GM19193 (cell line): Measurements from ENCODE around the gene TNC.

Experiments
- POLR2A ChIP-seq: IDR thresholded peaks from 4 replicates; pipeline ENCODE4 v1.6.1; 2011; ENCODE audit not compliant: insufficient read depth, insufficient read length; ENCODE audit errors: extremely low read depth

Gene TNC

DNA sequence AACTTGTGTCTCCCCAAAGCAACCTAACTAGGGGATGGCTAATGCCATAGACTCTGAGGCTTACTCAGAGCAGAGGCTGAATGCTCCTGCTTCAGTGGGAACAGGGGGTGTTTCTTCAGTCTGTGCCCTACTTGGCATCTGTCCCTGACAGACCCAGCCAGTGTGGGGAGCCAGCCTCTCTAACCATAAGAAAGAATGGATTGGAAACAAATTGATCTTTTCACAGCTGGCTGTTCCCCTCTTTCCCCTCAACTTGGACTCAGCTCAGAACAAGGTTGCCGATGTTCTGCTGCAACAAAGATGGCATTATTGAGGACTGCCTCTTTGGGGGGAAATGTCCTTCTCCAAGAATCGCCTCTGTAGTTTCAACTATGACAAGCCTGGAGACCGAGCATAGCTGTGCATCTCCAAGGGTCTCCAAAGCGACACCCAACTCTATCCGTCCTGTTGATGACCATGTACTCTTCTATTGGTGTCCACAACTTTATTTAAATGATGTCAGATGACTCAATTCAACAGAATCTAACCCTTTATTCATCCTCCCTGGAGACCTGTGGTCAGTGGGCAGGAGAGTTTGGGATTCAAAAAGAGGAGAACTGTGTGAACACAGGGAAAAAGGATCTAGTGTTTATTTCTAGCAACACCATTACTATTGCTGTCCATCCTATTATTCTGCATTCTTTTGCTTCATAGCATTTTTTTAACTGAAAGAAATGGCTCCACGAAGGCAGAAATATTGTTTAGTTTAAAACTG is 24.7 kb upstream of the TNC start:
- no peak for TF ChIP-seq POLR2A

DNA sequence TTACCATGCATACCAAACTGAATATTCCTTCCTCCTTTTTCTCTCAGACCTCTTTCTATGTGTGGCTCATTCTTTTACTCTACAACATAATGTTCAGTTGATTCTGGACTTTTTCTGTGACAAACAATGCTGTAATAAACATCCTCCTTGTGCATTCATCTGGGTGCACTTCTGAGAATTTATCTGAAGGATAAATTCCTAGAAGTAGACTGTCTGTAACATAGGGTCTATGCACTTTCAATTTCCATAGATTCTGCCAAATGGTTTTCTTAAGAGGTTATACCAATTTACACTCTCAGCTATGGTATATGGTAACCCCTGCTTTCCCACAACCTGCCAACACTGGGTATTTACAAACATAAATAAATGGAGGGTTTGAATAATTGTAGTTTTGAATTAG is 24.1 kb upstream of the TNC start:
- TF ChIP-seq POLR2A: no peak

DNA sequence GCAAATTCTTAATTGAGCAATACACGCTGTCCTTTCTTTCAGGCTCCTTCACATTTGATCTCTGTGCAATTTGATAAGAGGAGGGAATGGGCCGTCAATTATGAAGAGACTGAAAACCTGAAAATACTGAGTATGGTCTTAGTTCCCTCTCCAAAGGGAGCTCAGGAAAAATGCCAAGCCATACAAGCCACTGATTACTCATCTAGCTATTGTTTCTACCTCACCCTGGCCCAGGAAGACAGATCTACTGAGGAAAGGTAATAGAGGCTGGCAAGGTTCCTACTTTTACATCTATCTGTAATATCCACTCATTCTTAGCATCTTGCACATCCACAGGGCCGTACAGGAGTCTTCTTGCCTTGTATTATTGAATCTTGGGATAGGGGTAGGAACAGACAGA is 23.7 kb upstream of the TNC start:
- TF ChIP-seq POLR2A: no peak

DNA sequence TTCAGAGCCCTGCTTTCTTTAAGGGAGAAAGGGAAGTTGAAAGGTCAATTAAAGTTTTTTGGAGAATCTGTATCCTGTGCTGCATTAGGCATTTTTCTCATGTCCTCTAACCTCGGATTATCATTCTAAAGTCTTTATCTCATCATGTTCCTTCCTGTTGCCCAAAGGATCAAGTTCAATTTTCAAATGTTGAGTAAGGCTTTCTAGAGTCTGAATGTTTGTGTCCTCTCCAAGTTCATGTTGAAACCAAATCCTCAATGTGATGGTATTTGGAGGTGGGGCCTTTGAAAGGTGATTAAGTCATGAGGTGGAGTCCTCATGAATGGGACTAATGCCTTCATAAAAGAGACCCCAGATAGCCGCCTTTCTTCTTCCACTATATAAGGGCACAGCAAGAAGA is 20.2 kb upstream of the TNC start:
- no peak for TF ChIP-seq POLR2A

DNA sequence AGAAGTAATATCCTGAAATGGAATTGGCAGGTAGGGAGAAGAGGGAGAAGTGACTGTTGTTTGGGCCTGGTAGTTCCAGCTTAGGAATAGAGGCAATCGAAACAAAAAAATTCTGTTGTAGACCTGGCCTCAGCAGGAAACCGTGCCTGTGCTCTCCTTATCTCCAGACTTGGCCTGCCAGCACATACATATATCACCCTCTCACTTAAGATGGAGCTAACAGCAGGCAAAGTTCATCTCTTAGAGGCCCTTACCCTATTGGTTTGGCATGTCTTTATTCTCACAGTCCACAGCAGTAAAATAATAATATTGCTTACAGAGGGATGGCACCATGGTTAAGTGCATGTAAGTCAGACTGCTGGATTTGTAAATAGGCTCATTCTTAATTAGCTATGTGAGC is 19.6 kb upstream of the TNC start:
- TF ChIP-seq POLR2A: no peak

- TF ChIP-seq POLR2A: no peak
Measured at GRCh38 chr9:115135821-115136778, 18.1 kb upstream of the TNC start.

DNA sequence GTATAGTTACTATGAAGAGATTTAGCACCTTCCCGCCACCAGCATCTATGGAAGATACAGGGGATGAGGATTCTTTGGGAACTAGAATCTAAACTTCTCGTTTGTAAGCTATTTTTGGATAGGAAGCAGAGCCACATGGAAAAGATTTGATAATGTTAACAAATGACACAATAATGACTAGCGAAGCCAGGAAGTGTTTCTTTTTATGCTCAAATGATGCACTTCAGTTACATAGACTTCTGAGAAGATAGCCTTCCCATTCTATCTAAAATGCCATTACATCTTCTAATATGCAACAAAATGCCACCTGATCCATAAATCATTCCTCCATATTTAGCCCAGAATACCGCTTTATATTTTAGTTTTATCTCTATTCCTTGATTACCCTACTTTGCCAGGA is 17.0 kb upstream of the TNC start:
- TF ChIP-seq POLR2A: no peak

- TF ChIP-seq POLR2A: no peak
Measured at GRCh38 chr9:115133649-115134048, 15.7 kb upstream of the TNC start.

GRCh38 chr9:115132648-115133047 is 14.7 kb upstream of the TNC start:
- TF ChIP-seq POLR2A: no peak

DNA sequence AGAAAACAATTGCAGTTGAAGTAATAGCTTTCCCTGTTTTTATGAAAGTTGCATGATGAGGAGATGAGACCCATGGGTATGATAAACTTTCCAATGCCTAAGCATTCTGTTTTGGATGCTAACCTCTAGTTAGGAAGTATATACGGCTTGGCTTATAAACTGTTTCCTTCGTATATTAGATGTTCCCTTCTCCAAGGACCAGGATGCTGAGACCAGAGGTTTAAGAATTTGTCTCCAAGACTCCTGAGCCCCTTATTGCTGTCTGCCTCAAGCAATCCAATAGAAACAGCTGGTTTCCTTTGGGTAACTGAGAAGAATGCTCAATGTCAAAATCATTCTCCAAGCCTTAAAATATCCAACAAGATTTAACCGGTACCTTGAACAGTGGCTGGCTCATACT is 12.2 kb upstream of the TNC start:
- TF ChIP-seq POLR2A: no peak

DNA sequence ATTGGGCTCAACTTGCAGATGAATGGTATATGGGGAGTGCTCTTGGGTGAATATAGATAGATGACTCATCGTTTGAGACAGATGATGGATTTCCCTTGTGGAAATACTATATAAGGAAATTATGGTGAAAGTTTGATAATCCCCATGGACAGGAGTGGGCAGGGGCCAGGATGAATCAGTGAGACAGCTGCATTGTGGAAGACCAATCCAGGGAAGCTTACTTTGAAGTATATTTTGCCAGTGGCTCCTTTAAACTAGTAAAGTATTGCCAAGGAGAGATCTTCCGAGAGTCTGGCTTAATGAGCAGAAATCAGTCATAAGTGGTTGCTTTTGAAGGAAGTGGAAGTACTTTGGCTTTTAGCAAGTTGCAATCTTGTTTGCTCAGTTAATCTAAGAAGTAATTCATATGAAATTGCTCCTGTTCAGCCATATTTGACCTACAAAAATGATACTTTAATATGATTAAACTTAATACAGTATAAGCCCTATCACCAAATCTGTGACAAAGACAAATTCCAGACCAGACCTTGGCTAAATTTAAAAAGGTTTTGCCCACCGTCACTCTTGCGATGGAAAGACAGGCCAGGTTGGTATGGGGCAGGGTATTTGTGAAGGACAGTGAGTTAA is 9.3 kb upstream of the TNC start:
- TF ChIP-seq POLR2A: no peak

- TF ChIP-seq POLR2A: no peak
Measured at GRCh38 chr9:115126404-115126803, 8.4 kb upstream of the TNC start.

DNA sequence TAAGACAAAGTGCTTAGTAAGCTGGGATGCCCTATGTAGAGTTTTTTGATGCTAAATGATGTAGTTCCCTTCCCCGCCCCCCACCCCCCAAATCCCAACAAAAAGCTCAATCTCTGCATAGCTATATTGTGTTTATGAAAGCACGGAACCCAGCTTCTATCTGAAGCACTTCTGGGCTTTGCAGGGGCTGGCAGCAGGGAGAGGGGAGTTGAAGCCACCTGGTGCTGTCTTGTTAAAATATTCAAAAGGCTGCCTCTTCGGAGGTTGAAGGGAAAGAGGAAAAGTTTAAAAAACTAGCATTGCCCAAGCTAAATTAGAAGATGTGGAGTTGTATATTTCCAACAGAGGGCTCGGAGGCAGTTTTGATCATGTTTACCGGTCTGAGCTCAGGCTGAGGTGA is 5.0 kb upstream of the TNC start:
- no peak for TF ChIP-seq POLR2A

DNA sequence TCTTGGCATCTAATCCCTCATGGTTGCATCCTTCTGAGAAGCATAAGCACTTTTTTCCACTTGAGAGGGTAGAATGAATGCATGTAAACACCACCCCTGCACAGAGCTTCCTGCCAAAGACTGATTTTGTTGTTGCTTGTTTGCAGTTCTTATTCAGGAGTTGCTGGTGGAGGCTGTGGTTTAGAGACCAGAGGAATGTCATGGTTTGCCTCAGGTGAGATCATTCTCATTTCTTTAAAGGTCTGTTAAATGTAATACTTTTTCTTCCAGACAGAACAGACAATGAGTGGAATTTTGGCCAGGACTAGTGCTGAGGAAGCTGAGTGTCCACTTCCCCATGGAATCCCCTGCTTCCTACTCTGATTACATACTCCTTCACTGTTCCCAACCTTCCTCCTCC is 3.2 kb upstream of the TNC start:
- no peak for TF ChIP-seq POLR2A

GRCh38 chr9:115118879-115119218 is 892 bp upstream of the TNC start:
- no peak for TF ChIP-seq POLR2A
